B cell (primary cell): ENCODE data around the gene PATE4.

Experiments
- CTCF ChIP-seq: fragments of 200-600 bp; IDR thresholded peaks from one replicate; pipeline ENCODE4 v1.8.0; 2022; ENCODE audit warnings: antibody characterized with exemption, mild to moderate bottlenecking
- EZH2 ChIP-seq: IDR thresholded peaks from 2 replicates; pipeline ENCODE4 v1.6.1; 2012; ENCODE audit warnings: borderline replicate concordance, low read depth, mild to moderate bottlenecking, moderate library complexity, low read length; ENCODE audit not compliant: insufficient read depth, poor library complexity, severe bottlenecking

DNA sequence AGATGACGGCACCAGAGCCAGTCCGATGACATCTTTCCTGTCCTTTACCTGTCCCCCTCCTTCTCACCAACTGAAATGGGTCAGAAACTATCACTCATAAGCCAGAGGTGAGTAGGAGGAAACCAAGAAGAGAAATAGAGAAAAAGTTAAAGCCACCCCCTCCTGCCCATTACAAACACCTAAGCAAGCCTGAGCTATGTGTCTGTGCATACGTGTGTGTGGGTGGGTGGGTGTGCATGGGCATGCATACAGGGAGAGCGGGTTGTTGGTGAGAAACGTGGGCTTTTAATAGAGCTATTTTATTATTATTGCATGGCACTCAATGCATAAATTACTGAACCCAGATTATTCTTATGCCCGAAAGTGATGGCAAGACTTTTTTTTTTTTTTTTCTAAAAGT is 2.6 kb downstream of the PATE4 start:
- TF ChIP-seq CTCF (no peak), EZH2 (no peak)
